HCT116 (cell line): Measurements from ENCODE around the gene UBE2E2. TPM values are rescaled to one million over a fixed set of nuclear protein-coding genes. Genes with fewer than 3 reads are reported as not detected.

Experiments
- ATAC-seq: fragments of 200-7000 bp; cut with Tn5 transposase; 2 replicates; pipeline ENCODE4 v1.9.1; 2020; ENCODE audit warnings: mild to moderate bottlenecking, moderate library complexity
- BruUV-seq: library from RNA; stranded (reverse); fragments of 400-500 nt; replicated peaks from 2 replicates; lab custom pipeline; 2021; lab: Mats Ljungman, UMichigan
- CTCF ChIA-PET: fragments of 300-600 bp; sonication (Branson Sonifier 250); formaldehyde crosslinking; loops from one replicate; lab custom pipeline; 2021; ENCODE audit warnings: antibody characterized with exemption; lab: Charles Lee
- POLR2A ChIA-PET: fragments of 300-600, 350-600 bp; sonication (Branson Sonifier 250); formaldehyde crosslinking; loops from one replicate; lab custom pipeline; 2021; ENCODE audit warnings: antibody characterized with exemption; lab: Charles Lee
- RAD21 ChIA-PET, 2 experiments: fragments of 300-600 bp; sonication (Branson Sonifier 250); formaldehyde crosslinking; loops; one replicate each; lab custom pipeline; 2023; ENCODE audit warnings: low total read pairs in 2 of 2; ENCODE audit not compliant: uncharacterized antibody in 2 of 2, unreplicated experiment in 2 of 2, low non-redundant PET in 1 of 2; lab: Charles Lee
- DNase-seq: peaks from one replicate; pipeline ENCODE4 v3.0.0-alpha.2; 2010; ENCODE audit warnings: low read depth, low spot score
- H2AFZ ChIP-seq: fragments of 200-600 bp; shearing (Covaris generic), sonication (generic); 2 replicates; pipeline ENCODE4 v1.6.1; 2017; ENCODE audit warnings: low read depth, mixed run types, mixed read lengths, antibody characterized with exemption, low read length; ENCODE audit not compliant: poor library complexity, severe bottlenecking
- H3K27ac ChIP-seq: 2 replicates; pipeline ENCODE4 v1.5.1; 2012; ENCODE audit warnings: low read depth, low read length
- H3K27me3 ChIP-seq: fragments of 200-600 bp; sonication (generic); 2 replicates; pipeline ENCODE4 v1.6.1; 2016; ENCODE audit warnings: mixed run types, low read length, mixed read lengths; ENCODE audit not compliant: insufficient read depth
- H3K36me3 ChIP-seq, 2 experiments: fragments of 200-500 bp in 1 of 2; fragments of 200-600 bp in 1 of 2; sonication (Bioruptor generic) in 1 of 2; sonication (generic) in 1 of 2; 2 replicates each; pipeline versions ENCODE4 v1.5.1 to v1.6.1; 2014 to 2016; ENCODE audit warnings: low read length in 2 of 2, inconsistent platforms in 1 of 2, mixed read lengths in 1 of 2, mixed run types in 1 of 2; ENCODE audit not compliant: insufficient read depth in 2 of 2, control insufficient read depth in 1 of 2
- H3K4me1 ChIP-seq, 2 experiments: fragments of 200-600 bp in 1 of 2; sonication (generic) in 1 of 2; 2 replicates each; pipeline versions ENCODE4 v1.5.1 to v1.6.1; 2012 to 2017; ENCODE audit warnings: low read length in 2 of 2, inconsistent platforms in 1 of 2, mild to moderate bottlenecking in 1 of 2, mixed read lengths in 1 of 2, mixed run types in 1 of 2, moderate library complexity in 1 of 2; ENCODE audit not compliant: insufficient read depth in 2 of 2, control insufficient read depth in 1 of 2
- H3K4me2 ChIP-seq: fragments of 200-600 bp; sonication (generic); 2 replicates; pipeline ENCODE4 v1.6.1; 2017; ENCODE audit warnings: mixed run types, low read length, mixed read lengths
- H3K4me3 ChIP-seq, 2 experiments: fragments of 200-600 bp in 1 of 2; sonication (generic) in 1 of 2; replicated peaks in 1 of 2; 2 replicates each; pipeline ENCODE4 v1.5.1; 2011 to 2016; ENCODE audit warnings: low read length in 2 of 2, control low read depth in 1 of 2, low read depth in 1 of 2, mild to moderate bottlenecking in 1 of 2, mixed read lengths in 1 of 2, mixed run types in 1 of 2
- H3K79me2 ChIP-seq: fragments of 200-600 bp; sonication (generic); 2 replicates; pipeline ENCODE4 v1.6.1; 2017; ENCODE audit warnings: mild to moderate bottlenecking, mixed run types, low read length, moderate library complexity, mixed read lengths; ENCODE audit not compliant: insufficient read depth
- H3K9ac ChIP-seq: fragments of 200-600 bp; sonication (generic); 2 replicates; pipeline ENCODE4 v1.6.1; 2016; ENCODE audit warnings: low read length, mixed read lengths
- H3K9me2 ChIP-seq: fragments of 200-600 bp; sonication (generic), shearing (Covaris generic); 2 replicates; pipeline ENCODE4 v1.6.1; 2017; ENCODE audit warnings: mixed run types, mild to moderate bottlenecking, moderate library complexity; ENCODE audit not compliant: insufficient read depth
- H3K9me3 ChIP-seq, 2 experiments: fragments of 200-500 bp in 1 of 2; fragments of 200-600 bp in 1 of 2; sonication (Bioruptor generic) in 1 of 2; sonication (generic) in 1 of 2; 2 replicates each; pipeline ENCODE4 v1.6.1; 2014 to 2017; ENCODE audit warnings: low read length in 2 of 2, mixed read lengths in 2 of 2, inconsistent platforms in 1 of 2, low read depth in 1 of 2, mild to moderate bottlenecking in 1 of 2, mixed run types in 1 of 2, moderate library complexity in 1 of 2; ENCODE audit not compliant: control insufficient read depth in 1 of 2, insufficient read depth in 1 of 2
- H4K20me1 ChIP-seq: fragments of 200-600 bp; sonication (generic), shearing (Covaris generic); 2 replicates; pipeline ENCODE4 v1.6.1; 2017; ENCODE audit warnings: mixed run types, mild to moderate bottlenecking, moderate library complexity; ENCODE audit not compliant: insufficient read depth
- CBX3 ChIP-seq: IDR thresholded peaks from 2 replicates; pipeline ENCODE4 v1.6.1; 2012; ENCODE audit warnings: low read depth
- EZH2 ChIP-seq: fragments of 200-600 bp; sonication (generic); IDR thresholded peaks from 2 replicates; pipeline ENCODE4 v1.6.1; 2017; ENCODE audit warnings: antibody characterized with exemption, mixed run types
- POLR2AphosphoS5 ChIP-seq: IDR thresholded peaks from 2 replicates; pipeline ENCODE4 v1.6.1; 2011; ENCODE audit warnings: mild to moderate bottlenecking, low read depth, low read length, moderate library complexity
- SIN3A ChIP-seq: IDR thresholded peaks from 2 replicates; pipeline ENCODE4 v1.6.1; 2012; ENCODE audit warnings: low read depth
- TCF7L2 ChIP-seq: IDR thresholded peaks from 2 replicates; pipeline ENCODE4 v1.7.0; 2011; ENCODE audit warnings: borderline replicate concordance, inconsistent platforms; ENCODE audit not compliant: insufficient read depth, insufficient read length; ENCODE audit errors: extremely low read depth
- YY1 ChIP-seq: IDR thresholded peaks from 2 replicates; pipeline ENCODE4 v1.6.1; 2011; ENCODE audit warnings: low read length, low read depth, moderate library complexity, mild to moderate bottlenecking; ENCODE audit not compliant: insufficient replicate concordance; ENCODE audit errors: extremely low read depth
- ZFX ChIP-seq: fragments of 450-650 bp; IDR thresholded peaks from 2 replicates; pipeline ENCODE4 v1.6.1; 2017
- intact Hi-C: fragments of 100-400 bp; cut with micrococcal nuclease; formaldehyde crosslinking; loops from 2 replicates; pipeline ENCODE4 v1.10.0; 2022
- total RNA-seq: library from RNA; stranded (reverse); gene quantifications from one replicate; pipeline ENCODE4 v1.2.1, GENCODE V29; 2021; ENCODE audit not compliant: unreplicated experiment
- TF ChIP-seq, protein P1 (sequence below): IDR thresholded peaks from 2 replicates; pipeline ENCODE4 v1.6.1; 2012
- TF ChIP-seq, protein P2 (sequence below): IDR thresholded peaks from 2 replicates; pipeline ENCODE4 v1.6.1; 2012
- TF ChIP-seq, protein P3 (sequence below), 3 experiments: fragments of 200-600 bp in 1 of 3; sonication (generic) in 1 of 3; IDR thresholded peaks in 2 of 3; conservative IDR thresholded peaks in 1 of 3; 2 replicates each; pipeline ENCODE4 v1.5.1; 2012 to 2017; ENCODE audit warnings: low read depth in 2 of 3, low read length in 2 of 3, antibody characterized with exemption in 1 of 3, borderline replicate concordance in 1 of 3, control low read depth in 1 of 3, mild to moderate bottlenecking in 1 of 3, mixed read lengths in 1 of 3, mixed run types in 1 of 3, moderate library complexity in 1 of 3; ENCODE audit not compliant: insufficient read depth in 1 of 3

UBE2E2 gene
- total RNA-seq, 1 experiment from 2014 or later = 21.4 TPM

DNA sequence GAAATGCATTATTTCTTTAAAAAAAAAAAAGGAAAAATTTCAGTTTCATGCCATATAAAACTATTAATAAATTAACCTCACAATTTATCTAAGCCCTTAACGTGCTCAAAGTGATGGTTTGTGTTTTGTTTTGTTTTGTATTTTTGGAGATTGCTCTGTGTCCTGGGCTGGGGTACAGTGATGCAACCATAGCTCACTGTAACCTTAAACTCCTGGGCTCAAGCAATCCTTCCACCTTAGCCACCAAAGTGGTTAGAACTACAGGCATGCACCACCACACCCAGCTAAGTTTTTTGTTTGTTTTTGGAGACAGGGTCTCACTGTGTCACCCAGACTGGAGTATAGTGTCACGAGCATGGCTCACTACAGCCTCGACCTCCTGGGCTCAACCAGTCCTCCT is 180.7 kb downstream of the UBE2E2 start:
- RAD21 ChIA-PET = no interaction called here
- no peaks in the 10 kb centered on the region for H4K20me1 ChIP-seq
- no peak overlapping the region for H3K9ac ChIP-seq
- CTCF ChIA-PET = no interaction called here
- H3K79me2 ChIP-seq = no peaks in the 10 kb centered on the region; the same call in 1 of the 2 replicates
- intact Hi-C loops = no loop called here
- no peaks in the 10 kb centered on the region for H3K36me3 ChIP-seq
- POLR2A ChIA-PET = no interaction called here
- TF ChIP-seq EZH2 (no peak), YY1 (no peak), SIN3A (no peak), CBX3 (no peak), TCF7L2 (no peak), ZFX (no peak), POLR2AphosphoS5 (no peak)
- TF ChIP-seq, protein P1, sequence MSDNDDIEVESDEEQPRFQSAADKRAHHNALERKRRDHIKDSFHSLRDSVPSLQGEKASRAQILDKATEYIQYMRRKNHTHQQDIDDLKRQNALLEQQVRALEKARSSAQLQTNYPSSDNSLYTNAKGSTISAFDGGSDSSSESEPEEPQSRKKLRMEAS = no peak
- TF ChIP-seq, protein P2, sequence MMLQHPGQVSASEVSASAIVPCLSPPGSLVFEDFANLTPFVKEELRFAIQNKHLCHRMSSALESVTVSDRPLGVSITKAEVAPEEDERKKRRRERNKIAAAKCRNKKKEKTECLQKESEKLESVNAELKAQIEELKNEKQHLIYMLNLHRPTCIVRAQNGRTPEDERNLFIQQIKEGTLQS = no peak
- TF ChIP-seq, protein P3, sequence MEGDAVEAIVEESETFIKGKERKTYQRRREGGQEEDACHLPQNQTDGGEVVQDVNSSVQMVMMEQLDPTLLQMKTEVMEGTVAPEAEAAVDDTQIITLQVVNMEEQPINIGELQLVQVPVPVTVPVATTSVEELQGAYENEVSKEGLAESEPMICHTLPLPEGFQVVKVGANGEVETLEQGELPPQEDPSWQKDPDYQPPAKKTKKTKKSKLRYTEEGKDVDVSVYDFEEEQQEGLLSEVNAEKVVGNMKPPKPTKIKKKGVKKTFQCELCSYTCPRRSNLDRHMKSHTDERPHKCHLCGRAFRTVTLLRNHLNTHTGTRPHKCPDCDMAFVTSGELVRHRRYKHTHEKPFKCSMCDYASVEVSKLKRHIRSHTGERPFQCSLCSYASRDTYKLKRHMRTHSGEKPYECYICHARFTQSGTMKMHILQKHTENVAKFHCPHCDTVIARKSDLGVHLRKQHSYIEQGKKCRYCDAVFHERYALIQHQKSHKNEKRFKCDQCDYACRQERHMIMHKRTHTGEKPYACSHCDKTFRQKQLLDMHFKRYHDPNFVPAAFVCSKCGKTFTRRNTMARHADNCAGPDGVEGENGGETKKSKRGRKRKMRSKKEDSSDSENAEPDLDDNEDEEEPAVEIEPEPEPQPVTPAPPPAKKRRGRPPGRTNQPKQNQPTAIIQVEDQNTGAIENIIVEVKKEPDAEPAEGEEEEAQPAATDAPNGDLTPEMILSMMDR (IDR thresholded peaks at IDR 0.05 in 2 of 3, conservative IDR thresholded peaks at IDR 0.05 in 1 of 3; ENCODE audit: borderline replicate concordance in 1 of 3, insufficient read depth in 1 of 3, low read depth in 2 of 3, low read length in 2 of 3) = no peak
- no peaks in the 10 kb centered on the region for H3K9me2 ChIP-seq
- BruUV-seq = no TSS peak
- H3K4me1 ChIP-seq = no peaks in the 10 kb centered on the region
- H3K27ac ChIP-seq = no peak overlapping the region
- H3K4me2 ChIP-seq = no peak overlapping the region
- H3K9me3 ChIP-seq = no peaks in the 10 kb centered on the region
- H2AFZ ChIP-seq = no peak overlapping the region
- no peak for DNase-seq
- peaks cover 17% of the 10 kb centered on the region; the same call in 1 of the 2 replicates for H3K27me3 ChIP-seq
- no peak for ATAC-seq
- no peak overlapping the region for H3K4me3 ChIP-seq
